GM18499 (cell line): ENCODE results near the gene SLC9A2.

Experiments used
- ATAC-seq: cut with Tn5 transposase; IDR thresholded peaks from one replicate; pipeline ENCODE4 v1.9.1; 2021; ENCODE audit warnings: moderate number of reproducible peaks; ENCODE audit not compliant: insufficient read depth, unreplicated experiment

The SLC9A2 gene

DNA sequence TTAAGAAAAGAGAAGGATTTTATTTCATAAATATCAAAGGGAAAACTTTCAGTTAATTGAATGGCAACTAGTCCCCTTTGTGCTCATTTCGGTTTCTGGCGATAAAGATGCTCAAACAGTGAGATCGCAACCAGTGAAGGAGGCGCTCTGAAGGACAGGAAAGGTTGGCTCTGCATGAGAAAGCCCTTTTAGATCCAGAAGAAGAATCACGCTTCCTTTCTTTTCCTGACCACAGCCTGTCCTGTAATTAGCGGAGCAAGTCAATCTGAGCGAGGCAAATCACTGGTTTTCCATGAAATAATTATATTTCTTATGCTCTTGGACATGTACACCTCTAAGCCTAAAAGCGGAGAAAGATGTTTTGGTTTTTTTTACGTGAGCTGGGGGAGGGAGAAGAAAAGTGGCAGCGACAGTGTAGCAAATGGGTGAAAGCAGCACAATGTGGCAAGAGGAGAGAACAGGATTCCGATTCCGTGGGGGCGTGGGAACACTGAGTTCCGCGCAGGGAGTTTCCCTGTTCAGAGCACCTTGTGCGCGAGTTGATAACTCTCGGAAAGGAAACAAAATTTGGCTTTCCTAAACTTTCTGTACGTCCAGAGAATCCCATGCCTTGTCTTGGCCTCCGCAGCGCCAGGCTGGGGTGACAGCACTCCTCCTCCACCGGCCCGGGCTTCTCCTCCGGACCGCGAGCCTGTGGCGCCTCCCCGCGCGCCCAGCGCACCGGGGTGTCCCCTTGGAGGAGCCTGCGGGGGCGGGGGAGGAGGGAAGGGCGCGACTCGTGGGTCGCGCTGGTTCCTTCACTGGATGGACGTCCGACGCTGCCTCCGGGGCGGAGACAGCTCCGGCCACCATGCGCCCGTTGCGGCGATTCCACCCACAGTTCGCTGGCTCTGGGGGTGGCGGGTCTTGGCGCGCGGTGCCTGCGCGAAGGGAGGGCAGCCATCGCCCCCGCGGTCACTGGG is 620 bp upstream of the SLC9A2 start:
- ATAC-seq = no peak

DNA sequence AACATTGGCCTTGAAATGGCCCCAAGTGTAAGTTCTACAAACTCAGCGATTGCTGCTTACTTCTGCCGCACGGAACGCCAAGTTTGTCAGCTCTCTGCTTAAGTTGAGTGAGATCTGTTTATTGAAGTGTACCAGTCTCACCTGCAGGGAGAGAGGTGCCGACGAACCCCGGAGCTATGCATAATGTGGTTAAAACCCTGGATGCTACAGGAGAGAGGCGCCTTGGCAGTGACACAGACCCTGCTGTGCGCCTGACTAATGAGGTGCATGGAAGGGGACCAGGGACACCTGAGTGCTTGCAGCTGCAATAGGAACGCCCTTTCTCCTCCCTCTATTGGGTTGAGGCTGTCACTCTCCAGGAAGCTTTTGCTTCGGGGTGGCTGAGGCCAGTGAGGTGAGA is 979 bp downstream of the SLC9A2 start:
- no peak for ATAC-seq

DNA sequence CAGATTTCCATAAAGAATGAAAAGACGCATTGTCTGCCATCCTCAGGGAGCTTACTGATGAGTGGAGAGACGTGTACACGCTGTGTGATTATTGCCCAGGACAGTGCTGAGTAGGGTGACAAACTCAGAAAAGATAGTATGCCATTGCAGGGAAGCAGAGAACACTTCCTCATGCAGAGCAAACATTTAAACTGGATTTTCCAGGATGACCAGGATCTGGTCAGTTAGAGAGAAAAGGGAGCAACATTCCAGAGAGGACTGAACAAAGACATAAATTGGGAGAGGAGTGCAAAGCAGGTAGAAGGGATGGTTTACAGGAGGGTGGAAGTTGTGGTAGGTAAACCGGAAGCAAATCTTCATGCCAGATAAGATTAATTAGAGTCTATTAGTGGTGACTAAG is 2.3 kb downstream of the SLC9A2 start:
- no peak for ATAC-seq

DNA sequence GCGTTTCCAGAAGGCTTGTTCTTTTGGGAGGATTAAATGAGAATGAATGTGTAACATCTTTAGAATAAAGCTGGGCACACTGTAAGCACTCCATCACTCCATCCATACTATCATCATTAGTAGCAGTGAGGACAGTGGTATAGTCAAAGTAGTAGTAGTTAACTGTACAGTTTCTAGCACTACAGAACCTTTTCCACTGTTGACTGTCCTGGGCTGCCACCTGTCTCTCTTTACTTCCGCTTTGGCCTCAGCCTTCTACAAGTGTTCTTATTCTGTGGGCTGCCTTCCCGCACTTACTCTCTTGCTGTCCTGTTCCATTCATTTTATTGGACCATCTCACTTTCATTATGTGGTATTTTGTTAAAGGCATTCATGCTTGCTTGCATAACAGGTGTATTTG is 3.3 kb downstream of the SLC9A2 start:
- ATAC-seq = peak; percentile 59

DNA sequence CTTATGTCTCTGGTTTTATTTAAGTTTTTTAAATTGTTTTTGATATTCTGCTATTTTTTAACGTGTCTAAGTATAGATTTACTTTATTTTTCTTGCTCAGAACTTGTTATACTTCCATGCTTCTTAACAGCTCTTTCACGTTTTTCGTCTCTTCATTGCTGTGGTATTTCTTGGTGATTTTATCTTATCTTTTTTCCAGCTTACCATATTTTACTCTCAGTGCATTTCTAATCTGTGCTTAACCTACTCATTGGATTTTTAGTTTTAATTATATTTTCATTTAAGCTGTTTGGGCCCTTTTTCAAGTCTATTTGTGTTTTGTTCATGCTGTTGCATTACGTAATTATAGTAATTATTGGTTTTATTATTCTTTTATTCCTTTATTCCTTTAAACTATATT is 11.1 kb downstream of the SLC9A2 start:
- ATAC-seq = no peak

DNA sequence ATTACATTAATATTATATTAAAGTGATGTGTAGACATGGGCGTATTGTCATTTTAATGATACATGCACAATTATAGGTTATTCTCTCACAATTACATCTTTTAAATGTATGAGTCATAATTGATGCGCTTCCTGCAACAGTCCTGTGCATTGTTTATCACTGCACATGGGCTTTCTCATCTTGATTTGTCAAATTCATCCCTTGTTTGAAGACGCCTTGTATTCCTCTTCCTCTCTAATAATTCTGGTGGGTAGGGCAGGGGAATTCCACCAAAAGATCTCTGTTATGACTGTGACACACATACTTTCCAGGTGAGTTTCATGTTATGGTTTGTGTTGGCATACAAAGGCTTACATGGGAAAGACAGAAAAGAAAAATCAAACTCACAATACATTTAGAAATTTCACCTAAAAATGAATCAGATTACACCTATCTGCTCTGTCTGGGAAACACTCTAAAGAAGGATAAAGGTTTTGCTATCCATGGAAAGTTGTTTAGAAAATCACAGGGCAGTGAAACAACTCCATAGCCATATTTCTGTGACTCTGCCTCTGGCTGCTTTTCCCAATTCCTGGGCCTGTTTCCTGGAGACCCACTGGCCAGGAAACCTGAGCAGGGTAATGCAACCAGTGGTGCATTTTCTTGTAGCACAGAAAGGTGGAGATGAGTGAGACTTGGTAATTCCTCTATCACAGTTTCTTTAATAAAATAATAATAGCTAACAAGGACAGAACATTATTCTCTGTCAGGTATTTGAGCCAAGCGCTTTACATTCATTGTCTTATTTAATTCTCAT is 13.2 kb downstream of the SLC9A2 start:
- ATAC-seq = no peak

DNA sequence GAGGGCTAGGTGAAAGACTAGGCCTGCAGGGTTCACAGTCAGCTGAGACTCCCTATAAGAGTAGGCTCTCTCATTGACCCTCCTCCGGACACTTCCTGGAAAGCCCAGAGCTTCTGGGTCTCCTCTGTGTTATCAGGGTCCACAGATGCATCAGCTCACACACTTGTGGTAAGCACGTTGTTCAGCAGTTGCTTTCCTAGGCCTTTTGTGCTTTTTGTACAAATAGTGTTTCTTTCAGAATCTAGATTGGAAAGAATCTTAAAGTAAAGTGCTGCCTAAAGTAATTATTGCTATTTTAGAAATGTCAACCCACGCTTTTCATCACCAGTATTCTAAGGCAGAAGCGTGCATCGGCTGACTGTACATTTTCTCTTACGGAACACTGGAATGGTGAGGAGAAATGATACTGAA is 15.5 kb downstream of the SLC9A2 start:
- no peak for ATAC-seq

DNA sequence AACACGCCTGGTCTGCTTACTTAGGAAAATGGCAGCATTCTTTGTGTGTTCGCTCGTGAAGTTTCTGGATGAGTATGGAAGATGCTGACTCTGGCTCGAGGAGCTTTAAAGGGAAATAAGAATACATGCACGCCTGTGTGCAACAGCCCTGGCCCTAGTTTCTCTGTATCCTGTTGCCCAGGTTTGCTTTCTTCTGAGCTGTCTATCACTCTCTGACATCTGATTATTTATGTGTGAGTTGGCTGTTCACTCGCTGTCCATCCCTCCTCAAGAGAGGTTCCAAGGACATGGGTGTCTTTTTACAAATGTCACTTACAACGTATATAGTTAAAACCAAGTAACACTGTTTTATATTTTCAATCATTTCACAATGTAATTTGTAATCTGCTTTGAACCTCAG is 16.0 kb downstream of the SLC9A2 start:
- ATAC-seq = no peak

DNA sequence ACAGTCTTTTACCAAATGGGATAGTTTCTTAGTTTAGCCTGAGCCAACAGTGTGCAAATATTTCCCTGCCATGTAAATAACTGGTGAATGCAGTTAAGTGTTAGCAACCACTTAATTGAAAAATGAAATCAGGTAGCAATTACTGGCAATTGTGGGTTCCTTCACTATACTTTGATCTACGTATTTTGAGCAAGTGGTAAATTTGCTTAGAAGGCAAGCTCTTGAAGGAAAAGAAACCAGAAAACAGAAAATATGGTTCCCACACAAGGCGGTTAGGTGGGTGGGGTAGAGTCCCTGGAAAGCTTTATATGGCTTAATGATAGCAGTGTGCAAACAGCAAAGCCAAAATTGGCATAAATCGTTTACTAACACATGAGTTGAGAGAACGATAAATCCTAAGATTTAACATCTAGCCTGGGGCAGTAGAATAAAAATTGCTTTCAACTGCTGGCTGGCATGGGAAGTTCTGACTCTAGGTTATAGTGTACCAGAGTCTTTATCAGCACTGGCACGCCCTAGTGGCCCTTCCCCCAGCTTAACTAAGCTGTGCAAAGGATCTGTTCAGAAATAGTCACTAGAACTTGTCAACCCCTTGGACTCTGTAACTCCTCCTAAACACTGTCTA is 17.0 kb downstream of the SLC9A2 start:
- no peak for ATAC-seq

DNA sequence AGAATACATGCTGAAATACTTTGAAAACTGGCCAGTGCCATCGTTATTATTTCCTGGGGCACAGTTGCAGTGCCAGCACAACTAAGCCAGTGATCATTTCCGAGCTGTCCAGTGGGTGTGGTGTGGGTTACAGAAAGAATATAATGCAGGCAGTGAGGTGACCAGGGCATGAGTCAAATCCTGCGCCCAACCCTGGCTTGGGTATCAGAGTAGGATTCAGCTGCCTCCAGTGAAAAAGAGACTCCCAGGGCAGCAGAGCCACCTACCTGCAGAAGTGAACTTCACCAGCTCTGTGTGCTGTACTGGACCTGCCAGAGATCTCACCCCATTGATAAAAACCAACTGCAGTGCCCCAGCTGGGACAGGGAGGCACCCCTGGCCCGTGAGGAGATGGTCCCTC is 18.0 kb downstream of the SLC9A2 start:
- ATAC-seq = no peak

DNA sequence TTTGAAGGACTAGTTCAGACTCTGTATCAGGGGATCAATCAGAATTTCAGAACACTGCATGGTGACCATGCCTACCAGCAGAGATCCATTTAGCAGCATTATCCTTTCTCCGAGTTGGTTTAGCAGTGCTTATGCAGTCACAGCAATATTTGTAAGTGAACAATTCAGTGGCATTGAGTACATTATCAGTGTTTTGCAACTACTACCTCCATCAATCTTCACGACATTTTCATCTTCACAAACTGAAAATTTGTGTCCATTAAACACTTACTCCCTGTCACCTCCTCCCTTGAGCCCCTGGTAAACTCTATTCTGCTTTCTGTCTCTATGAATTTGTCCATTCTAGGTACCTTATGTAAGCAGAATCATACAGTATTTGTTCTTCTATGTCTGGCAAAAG is 20.1 kb downstream of the SLC9A2 start:
- ATAC-seq = no peak

DNA sequence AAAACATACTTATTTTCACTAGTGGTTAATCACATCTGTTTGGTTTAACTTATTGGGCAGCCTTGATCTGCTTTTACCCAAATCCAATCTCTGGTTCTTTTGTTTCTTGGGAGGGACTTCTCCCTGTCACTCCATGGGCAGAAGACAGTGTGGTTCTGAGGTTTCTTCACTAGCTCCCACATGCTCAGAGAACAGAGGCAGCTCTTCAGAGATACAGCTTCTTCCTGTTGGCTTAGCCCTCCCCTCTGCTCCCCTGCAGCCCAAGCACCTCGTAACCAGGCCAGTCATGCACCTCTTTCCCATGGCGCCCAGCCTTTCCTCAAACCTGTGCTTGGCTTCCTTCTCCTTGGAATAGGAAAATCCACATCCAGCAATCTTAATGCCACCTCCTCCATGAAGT is 32.8 kb downstream of the SLC9A2 start:
- ATAC-seq = no peak

DNA sequence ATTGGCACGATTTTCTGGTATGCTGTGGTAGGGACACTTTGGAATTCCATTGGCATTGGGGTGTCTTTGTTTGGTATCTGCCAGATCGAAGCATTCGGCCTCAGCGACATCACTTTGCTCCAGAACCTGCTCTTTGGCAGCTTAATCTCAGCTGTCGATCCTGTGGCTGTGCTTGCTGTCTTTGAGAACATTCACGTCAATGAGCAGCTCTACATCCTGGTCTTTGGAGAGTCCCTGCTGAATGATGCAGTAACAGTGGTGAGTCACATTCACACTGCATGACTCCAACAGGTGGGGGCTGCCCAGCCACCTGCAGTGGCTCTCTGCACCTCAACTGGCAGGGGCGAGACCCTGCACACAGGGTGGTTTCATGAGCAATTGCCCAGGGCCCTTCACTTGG is 38.4 kb downstream of the SLC9A2 start:
- no peak for ATAC-seq

DNA sequence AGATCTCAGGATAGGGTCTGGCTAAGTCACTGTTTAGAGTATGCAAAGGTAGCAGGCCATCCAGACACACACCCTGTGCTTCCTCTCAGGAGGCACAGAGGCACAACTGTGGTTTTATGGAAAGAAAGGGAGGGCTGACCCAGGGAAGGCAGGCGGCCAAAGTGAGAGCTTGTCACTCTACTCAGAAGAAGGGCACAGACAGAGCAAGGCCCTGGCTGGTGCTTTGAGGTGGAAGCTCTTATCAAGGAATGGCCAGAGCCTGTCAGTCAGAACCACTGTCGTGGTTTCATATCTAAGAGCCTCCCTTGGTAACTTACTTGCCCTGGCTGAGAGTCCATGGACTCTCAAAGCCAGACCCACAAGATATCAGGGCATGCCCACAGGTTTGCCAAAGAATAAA is 40.7 kb downstream of the SLC9A2 start:
- no peak for ATAC-seq

DNA sequence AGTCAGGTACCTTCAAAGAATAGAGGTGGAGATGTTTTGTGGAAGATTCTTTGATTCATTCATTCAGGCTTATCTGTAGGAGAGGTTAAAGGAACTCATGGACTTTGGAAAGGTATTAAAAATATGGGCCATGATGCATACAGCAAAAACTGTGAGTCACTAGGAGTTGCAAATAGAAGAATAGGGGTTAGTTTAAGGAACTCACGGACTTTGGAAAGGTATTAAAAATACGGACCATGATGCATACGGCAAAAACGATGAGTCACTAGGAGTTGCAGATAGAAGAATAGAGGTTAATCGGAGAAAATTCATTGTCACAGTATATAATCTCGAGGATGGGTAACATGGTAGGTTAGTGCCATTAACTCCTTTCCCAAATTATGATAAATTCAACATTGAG is 41.2 kb downstream of the SLC9A2 start:
- ATAC-seq = no peak

DNA sequence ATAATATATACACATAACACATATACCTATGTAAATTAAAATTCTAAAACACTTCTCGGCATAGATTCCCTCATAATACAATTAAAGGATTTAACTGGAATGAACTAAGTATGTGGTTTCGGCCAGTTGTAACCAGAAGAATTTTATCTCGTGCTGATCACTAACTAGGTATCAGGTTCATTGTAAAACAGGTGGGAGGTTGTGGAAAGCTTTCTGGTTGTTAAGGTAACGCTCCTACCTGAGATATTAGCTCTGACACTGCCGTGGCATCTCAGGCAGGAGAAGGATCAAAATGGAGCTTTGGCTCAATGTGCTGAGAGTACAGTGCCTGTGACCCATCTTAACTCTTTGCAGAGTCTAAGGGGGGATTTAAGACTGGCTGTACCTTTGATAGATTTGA is 42.5 kb downstream of the SLC9A2 start:
- no peak for ATAC-seq

DNA sequence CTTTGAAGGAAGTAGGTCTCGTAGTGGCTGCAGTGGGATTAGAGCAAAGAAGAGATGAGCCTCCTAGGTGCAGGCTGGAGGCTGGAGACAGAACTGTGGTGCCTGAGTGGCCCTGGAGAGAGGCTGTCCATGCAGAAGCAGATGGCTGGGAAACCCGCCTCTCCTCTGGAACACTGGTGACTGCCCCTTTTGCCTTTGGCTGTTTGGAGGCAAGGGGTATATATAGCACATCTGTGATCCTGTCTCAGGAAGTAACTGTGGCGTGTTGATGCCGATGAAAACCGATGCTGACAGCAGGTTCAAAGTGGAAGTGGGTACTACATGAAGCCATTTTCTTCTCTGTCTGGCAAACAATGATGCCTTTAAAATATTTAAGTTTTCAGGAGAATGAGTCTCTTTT is 43.5 kb downstream of the SLC9A2 start:
- no peak for ATAC-seq

DNA sequence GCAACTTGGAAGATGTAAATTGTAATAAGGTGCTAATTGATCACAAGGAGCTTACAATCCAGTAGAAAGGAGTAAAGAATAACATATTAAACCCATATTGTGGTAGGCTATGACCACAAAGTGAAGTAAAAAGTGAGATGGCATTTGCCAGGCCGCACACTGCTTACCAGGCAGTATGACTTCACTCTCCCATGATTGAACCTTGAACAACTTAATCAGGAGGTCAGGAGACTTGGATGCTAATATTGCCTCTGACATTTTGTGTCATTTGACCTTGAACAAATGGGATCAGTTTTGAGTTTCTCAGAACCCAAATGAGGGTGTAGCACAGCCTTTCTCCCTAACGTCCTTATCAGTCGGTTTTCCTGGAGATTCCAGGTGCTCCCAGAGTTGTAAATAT is 44.0 kb downstream of the SLC9A2 start:
- no peak for ATAC-seq

DNA sequence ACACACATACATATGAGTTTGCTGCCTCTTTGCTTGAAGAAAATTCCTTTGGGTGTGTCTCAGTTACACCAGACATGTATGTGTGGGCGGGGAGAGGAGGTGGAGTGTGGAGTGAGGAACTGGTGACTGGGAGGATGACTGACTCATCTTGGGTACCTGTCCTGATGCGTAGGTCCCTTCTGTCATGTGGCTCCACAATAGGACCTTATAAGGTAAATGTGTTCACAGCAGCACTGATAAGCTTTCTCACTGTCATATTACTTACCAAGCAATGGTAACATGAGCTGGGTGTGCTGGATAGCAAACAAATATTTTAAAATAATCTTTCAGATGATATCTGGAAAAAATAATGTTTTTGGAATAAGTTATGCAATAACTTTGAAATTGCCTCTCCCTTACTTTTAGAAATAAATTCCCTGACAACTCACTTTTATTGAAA is 45.1 kb downstream of the SLC9A2 start:
- ATAC-seq = peak; percentile 81

DNA sequence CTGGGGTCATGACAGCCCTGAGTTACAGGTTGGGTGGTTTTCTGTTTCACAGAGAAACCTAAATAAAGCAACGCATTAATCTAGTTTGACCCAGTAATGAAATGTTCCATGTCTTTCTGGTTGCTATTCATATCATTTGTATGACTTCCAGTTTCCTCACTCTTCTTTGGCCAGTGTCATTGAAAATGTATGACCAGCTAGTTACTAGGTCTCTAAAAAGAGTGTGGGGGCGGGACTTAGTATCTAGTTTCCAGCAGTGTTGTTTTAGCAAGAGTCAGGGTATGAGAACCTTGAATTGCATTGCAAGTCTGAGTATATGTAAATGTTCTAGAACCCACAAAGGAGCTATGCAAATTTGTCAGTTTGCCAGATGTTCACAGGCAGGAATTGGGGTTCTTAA is 47.7 kb downstream of the SLC9A2 start:
- no peak for ATAC-seq

DNA sequence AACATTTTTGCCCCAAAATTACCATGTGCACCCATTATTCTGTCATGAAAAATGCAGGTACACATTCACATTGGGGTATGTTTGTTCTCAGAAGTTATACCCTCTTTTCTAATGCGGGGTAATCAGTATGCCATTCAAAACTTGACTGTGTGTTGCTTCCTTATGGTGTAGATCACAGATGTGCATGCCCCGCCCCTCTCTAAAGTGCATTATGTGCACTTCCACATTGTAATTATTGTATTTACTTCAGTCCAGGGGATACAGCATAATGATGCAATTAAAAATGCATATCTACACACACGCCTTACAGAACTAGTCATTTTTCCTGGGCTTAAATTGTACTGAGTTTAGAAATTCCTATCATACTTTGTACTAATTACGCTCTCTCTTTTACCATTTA is 48.8 kb downstream of the SLC9A2 start:
- no peak for ATAC-seq
